GM23338 (cell line): ENCODE results near the gene ARHGAP9. TPM values are rescaled to one million over a fixed set of nuclear protein-coding genes. Genes with fewer than 3 reads are reported as not detected.

Experiments
- ATAC-seq: fragments of 200-7000 bp; cut with Tn5 transposase; 3 replicates; pipeline ENCODE4 v1.9.1; 2020
- DNase-seq: peaks from one replicate; pipeline ENCODE4 v3.0.0-alpha.2; 2015; ENCODE audit warnings: low spot score
- H2AFZ ChIP-seq: fragments of 200-600 bp; sonication (generic); 2 replicates; pipeline ENCODE4 v1.8.0; 2016; ENCODE audit warnings: antibody characterized with exemption, mild to moderate bottlenecking, moderate library complexity
- H3F3A ChIP-seq: fragments of 200-600 bp; sonication (generic); replicated peaks from 2 replicates; pipeline ENCODE4 v1.8.0; 2017; ENCODE audit warnings: antibody characterized with exemption, mixed run types, low read depth
- H3K27ac ChIP-seq: fragments of 200-600 bp; sonication (generic); 2 replicates; pipeline ENCODE4 v1.6.1; 2016; ENCODE audit warnings: low read depth
- H3K27me3 ChIP-seq: fragments of 200-600 bp; sonication (generic); 2 replicates; pipeline ENCODE4 v1.8.0; 2016; ENCODE audit warnings: mild to moderate bottlenecking, mixed run types, moderate library complexity; ENCODE audit not compliant: insufficient read depth
- H3K36me3 ChIP-seq: fragments of 200-600 bp; sonication (generic); 2 replicates; pipeline ENCODE4 v1.8.0; 2016; ENCODE audit warnings: mild to moderate bottlenecking; ENCODE audit not compliant: insufficient read depth
- H3K4me1 ChIP-seq: fragments of 200-600 bp; sonication (generic); 2 replicates; pipeline ENCODE4 v1.8.0; 2016; ENCODE audit warnings: mild to moderate bottlenecking, moderate library complexity; ENCODE audit not compliant: insufficient read depth
- H3K4me2 ChIP-seq: fragments of 200-600 bp; sonication (generic); 2 replicates; pipeline ENCODE4 v1.7.1; 2017; ENCODE audit warnings: mixed run types
- H3K4me3 ChIP-seq: fragments of 200-600 bp; sonication (generic); 2 replicates; pipeline ENCODE4 v1.6.1; 2016; ENCODE audit warnings: mixed run types
- H3K79me2 ChIP-seq: fragments of 200-600 bp; sonication (generic); replicated peaks from 2 replicates; pipeline ENCODE4 v1.8.0; 2017; ENCODE audit warnings: mild to moderate bottlenecking; ENCODE audit not compliant: insufficient read depth
- H3K9me2 ChIP-seq: fragments of 200-600 bp; sonication (generic); 2 replicates; pipeline ENCODE4 v1.8.0; 2017; ENCODE audit not compliant: insufficient read depth
- H4K20me1 ChIP-seq: fragments of 200-600 bp; sonication (generic); replicated peaks from 2 replicates; pipeline ENCODE4 v1.8.0; 2017; ENCODE audit warnings: mild to moderate bottlenecking; ENCODE audit not compliant: insufficient read depth
- H3K27ac Mint-ChIP-seq: 2 replicates; pipeline ENCODE4 v1.8.0; 2020; ENCODE audit warnings: inconsistent platforms, mild to moderate bottlenecking, moderate library complexity, mixed read lengths
- H3K27me3 Mint-ChIP-seq: 3 replicates; pipeline ENCODE4 v1.8.0; 2022; ENCODE audit warnings: low read depth, mild to moderate bottlenecking, moderate library complexity, mixed read lengths, inconsistent platforms; ENCODE audit not compliant: insufficient read depth, poor library complexity
- H3K36me3 Mint-ChIP-seq: 3 replicates; pipeline ENCODE4 v1.8.0; 2021; ENCODE audit warnings: low read depth, mild to moderate bottlenecking, inconsistent platforms, moderate library complexity, mixed read lengths
- H3K4me1 Mint-ChIP-seq: 3 replicates; pipeline ENCODE4 v1.8.0; 2020; ENCODE audit warnings: mild to moderate bottlenecking, inconsistent platforms, mixed read lengths
- H3K4me3 Mint-ChIP-seq: 3 replicates; pipeline ENCODE4 v1.8.0; 2021; ENCODE audit warnings: moderate library complexity, mild to moderate bottlenecking, inconsistent platforms, mixed read lengths
- H3K9me3 Mint-ChIP-seq: 3 replicates; pipeline ENCODE4 v1.8.0; 2020; ENCODE audit warnings: moderate library complexity, mild to moderate bottlenecking, inconsistent platforms, mixed read lengths
- CREB1 ChIP-seq: fragments of 250-450 bp; sonication (Bioruptor Pico); IDR thresholded peaks from 2 replicates; pipeline ENCODE4 v1.5.0; 2020; ENCODE audit warnings: low read depth, mild to moderate bottlenecking, moderate library complexity
- EZH2 ChIP-seq: fragments of 200-600 bp; sonication (generic); IDR thresholded peaks from one replicate; pipeline ENCODE4 v1.8.0; 2017; ENCODE audit warnings: antibody characterized with exemption, mild to moderate bottlenecking, low read depth; ENCODE audit not compliant: unreplicated experiment
- JUNB ChIP-seq: IDR thresholded peaks from one replicate; pipeline ENCODE4 v1.6.1; 2016; ENCODE audit warnings: antibody characterized with exemption; ENCODE audit not compliant: unreplicated experiment
- POLR2AphosphoS5 ChIP-seq: IDR thresholded peaks from 2 replicates; pipeline ENCODE4 v1.6.1; 2016; ENCODE audit warnings: antibody characterized with exemption, low read depth
- STAT1 ChIP-seq: IDR thresholded peaks from one replicate; pipeline ENCODE4 v1.6.1; 2016; ENCODE audit warnings: antibody characterized with exemption; ENCODE audit not compliant: unreplicated experiment
- ZNF114 ChIP-seq: fragments of 250-450 bp; sonication (Bioruptor Pico); IDR thresholded peaks from 2 replicates; pipeline ENCODE4 v1.5.0; 2020; ENCODE audit warnings: mild to moderate bottlenecking, moderate library complexity
- ZNF331 ChIP-seq: fragments of 250-450 bp; sonication (Bioruptor Pico); IDR thresholded peaks from 2 replicates; pipeline ENCODE4 v1.5.0; 2020; ENCODE audit warnings: low read depth, mild to moderate bottlenecking, moderate library complexity
- polyA plus RNA-seq: library from polyadenylated mRNA; unstranded; fragments of >200 nt; fragmentation: Nextera tagmentation; extraction: Ambion mirVana; gene quantifications from 2 replicates; pipeline ENCODE4 v1.2.1, GENCODE V29; 2016
- total RNA-seq: library from RNA; depleted of rRNA; stranded (reverse); fragments of >200 nt; shearing (Covaris generic); gene quantifications from 2 replicates; pipeline ENCODE4 v1.2.3, GENCODE V29; 2014
- TF ChIP-seq, protein P1 (sequence below), 2 experiments: fragments of 200-600 bp in 1 of 2; sonication (generic) in 1 of 2; conservative IDR thresholded peaks; 2 replicates each; pipeline versions ENCODE4 v1.5.1 to v1.6.1; 2016 to 2017; ENCODE audit warnings: antibody characterized with exemption in 2 of 2, low read depth in 2 of 2, mild to moderate bottlenecking in 2 of 2, moderate library complexity in 1 of 2
- TF ChIP-seq, protein P2 (sequence below): IDR thresholded peaks from one replicate; pipeline ENCODE4 v1.6.1; 2018; ENCODE audit warnings: antibody characterized with exemption; ENCODE audit not compliant: unreplicated experiment
- TF ChIP-seq, protein P3 (sequence below): IDR thresholded peaks from 2 replicates; pipeline ENCODE4 v1.6.1; 2016; ENCODE audit warnings: antibody characterized with exemption
- TF ChIP-seq, protein P4 (sequence below): fragments of 250-450 bp; sonication (Bioruptor Pico); IDR thresholded peaks from 2 replicates; pipeline ENCODE4 v1.5.0; 2020; ENCODE audit warnings: mild to moderate bottlenecking, moderate library complexity

ARHGAP9 gene
- total and polyA plus RNA-seq, 2 experiments from 2014 or later, result 4.5 to 7.1 TPM

DNA sequence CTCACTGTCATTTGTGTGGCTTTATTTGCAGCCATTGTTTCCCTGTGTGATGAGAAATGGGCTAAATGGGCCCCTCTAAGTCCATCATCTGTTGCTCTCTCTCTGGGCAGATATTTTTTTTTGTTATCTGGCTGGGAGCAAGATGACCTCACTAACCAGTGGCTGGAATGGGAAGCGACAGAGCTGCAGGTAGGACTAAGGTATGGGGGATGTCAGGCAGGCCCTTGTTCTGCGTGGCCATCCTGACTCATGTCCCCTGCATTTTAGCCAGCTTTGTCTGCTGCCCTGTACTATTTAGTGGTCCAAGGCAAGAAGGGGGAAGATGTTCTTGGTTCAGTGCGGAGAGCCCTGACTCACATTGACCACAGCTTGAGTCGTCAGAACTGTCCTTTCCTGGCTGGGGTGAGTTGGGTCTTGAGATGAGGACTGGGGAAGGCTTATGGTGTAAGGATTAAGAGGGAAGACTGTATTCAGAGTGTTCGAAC, 9.5 kb upstream of the ARHGAP9 start:
- no peaks in the 10 kb centered on the region; the same call in 1 of the 2 replicates for H3K4me1 ChIP-seq
- H3K27me3 ChIP-seq, result no peaks in the 10 kb centered on the region
- no peak for DNase-seq
- Mint-ChIP-seq H3K36me3 (peaks cover 59% of the 10 kb centered on the region), H3K4me3 (peak overlapping the region; percentile 88), H3K27me3 (peaks cover 15% of the 10 kb centered on the region), H3K4me1 (peaks cover 10% of the 10 kb centered on the region), H3K27ac (peak overlapping the region; percentile 99), H3K9me3 (no peaks in the 10 kb centered on the region)
- no peak for ATAC-seq
- TF ChIP-seq STAT1 (no peak), EZH2 (no peak), ZNF331 (CRISPR knock-in tag) (no peak), CREB1 (no peak), JUNB (no peak), POLR2AphosphoS5 (no peak), ZNF114 (CRISPR knock-in tag) (no peak)
- TF ChIP-seq, protein P1, sequence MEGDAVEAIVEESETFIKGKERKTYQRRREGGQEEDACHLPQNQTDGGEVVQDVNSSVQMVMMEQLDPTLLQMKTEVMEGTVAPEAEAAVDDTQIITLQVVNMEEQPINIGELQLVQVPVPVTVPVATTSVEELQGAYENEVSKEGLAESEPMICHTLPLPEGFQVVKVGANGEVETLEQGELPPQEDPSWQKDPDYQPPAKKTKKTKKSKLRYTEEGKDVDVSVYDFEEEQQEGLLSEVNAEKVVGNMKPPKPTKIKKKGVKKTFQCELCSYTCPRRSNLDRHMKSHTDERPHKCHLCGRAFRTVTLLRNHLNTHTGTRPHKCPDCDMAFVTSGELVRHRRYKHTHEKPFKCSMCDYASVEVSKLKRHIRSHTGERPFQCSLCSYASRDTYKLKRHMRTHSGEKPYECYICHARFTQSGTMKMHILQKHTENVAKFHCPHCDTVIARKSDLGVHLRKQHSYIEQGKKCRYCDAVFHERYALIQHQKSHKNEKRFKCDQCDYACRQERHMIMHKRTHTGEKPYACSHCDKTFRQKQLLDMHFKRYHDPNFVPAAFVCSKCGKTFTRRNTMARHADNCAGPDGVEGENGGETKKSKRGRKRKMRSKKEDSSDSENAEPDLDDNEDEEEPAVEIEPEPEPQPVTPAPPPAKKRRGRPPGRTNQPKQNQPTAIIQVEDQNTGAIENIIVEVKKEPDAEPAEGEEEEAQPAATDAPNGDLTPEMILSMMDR (conservative IDR thresholded peaks at IDR 0.05; ENCODE audit: low read depth in 2 of 2), result no peak
- TF ChIP-seq, protein P2, sequence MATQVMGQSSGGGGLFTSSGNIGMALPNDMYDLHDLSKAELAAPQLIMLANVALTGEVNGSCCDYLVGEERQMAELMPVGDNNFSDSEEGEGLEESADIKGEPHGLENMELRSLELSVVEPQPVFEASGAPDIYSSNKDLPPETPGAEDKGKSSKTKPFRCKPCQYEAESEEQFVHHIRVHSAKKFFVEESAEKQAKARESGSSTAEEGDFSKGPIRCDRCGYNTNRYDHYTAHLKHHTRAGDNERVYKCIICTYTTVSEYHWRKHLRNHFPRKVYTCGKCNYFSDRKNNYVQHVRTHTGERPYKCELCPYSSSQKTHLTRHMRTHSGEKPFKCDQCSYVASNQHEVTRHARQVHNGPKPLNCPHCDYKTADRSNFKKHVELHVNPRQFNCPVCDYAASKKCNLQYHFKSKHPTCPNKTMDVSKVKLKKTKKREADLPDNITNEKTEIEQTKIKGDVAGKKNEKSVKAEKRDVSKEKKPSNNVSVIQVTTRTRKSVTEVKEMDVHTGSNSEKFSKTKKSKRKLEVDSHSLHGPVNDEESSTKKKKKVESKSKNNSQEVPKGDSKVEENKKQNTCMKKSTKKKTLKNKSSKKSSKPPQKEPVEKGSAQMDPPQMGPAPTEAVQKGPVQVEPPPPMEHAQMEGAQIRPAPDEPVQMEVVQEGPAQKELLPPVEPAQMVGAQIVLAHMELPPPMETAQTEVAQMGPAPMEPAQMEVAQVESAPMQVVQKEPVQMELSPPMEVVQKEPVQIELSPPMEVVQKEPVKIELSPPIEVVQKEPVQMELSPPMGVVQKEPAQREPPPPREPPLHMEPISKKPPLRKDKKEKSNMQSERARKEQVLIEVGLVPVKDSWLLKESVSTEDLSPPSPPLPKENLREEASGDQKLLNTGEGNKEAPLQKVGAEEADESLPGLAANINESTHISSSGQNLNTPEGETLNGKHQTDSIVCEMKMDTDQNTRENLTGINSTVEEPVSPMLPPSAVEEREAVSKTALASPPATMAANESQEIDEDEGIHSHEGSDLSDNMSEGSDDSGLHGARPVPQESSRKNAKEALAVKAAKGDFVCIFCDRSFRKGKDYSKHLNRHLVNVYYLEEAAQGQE, result no peak
- TF ChIP-seq, protein P3, sequence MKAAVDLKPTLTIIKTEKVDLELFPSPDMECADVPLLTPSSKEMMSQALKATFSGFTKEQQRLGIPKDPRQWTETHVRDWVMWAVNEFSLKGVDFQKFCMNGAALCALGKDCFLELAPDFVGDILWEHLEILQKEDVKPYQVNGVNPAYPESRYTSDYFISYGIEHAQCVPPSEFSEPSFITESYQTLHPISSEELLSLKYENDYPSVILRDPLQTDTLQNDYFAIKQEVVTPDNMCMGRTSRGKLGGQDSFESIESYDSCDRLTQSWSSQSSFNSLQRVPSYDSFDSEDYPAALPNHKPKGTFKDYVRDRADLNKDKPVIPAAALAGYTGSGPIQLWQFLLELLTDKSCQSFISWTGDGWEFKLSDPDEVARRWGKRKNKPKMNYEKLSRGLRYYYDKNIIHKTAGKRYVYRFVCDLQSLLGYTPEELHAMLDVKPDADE, result no peak
- TF ChIP-seq, protein P4, sequence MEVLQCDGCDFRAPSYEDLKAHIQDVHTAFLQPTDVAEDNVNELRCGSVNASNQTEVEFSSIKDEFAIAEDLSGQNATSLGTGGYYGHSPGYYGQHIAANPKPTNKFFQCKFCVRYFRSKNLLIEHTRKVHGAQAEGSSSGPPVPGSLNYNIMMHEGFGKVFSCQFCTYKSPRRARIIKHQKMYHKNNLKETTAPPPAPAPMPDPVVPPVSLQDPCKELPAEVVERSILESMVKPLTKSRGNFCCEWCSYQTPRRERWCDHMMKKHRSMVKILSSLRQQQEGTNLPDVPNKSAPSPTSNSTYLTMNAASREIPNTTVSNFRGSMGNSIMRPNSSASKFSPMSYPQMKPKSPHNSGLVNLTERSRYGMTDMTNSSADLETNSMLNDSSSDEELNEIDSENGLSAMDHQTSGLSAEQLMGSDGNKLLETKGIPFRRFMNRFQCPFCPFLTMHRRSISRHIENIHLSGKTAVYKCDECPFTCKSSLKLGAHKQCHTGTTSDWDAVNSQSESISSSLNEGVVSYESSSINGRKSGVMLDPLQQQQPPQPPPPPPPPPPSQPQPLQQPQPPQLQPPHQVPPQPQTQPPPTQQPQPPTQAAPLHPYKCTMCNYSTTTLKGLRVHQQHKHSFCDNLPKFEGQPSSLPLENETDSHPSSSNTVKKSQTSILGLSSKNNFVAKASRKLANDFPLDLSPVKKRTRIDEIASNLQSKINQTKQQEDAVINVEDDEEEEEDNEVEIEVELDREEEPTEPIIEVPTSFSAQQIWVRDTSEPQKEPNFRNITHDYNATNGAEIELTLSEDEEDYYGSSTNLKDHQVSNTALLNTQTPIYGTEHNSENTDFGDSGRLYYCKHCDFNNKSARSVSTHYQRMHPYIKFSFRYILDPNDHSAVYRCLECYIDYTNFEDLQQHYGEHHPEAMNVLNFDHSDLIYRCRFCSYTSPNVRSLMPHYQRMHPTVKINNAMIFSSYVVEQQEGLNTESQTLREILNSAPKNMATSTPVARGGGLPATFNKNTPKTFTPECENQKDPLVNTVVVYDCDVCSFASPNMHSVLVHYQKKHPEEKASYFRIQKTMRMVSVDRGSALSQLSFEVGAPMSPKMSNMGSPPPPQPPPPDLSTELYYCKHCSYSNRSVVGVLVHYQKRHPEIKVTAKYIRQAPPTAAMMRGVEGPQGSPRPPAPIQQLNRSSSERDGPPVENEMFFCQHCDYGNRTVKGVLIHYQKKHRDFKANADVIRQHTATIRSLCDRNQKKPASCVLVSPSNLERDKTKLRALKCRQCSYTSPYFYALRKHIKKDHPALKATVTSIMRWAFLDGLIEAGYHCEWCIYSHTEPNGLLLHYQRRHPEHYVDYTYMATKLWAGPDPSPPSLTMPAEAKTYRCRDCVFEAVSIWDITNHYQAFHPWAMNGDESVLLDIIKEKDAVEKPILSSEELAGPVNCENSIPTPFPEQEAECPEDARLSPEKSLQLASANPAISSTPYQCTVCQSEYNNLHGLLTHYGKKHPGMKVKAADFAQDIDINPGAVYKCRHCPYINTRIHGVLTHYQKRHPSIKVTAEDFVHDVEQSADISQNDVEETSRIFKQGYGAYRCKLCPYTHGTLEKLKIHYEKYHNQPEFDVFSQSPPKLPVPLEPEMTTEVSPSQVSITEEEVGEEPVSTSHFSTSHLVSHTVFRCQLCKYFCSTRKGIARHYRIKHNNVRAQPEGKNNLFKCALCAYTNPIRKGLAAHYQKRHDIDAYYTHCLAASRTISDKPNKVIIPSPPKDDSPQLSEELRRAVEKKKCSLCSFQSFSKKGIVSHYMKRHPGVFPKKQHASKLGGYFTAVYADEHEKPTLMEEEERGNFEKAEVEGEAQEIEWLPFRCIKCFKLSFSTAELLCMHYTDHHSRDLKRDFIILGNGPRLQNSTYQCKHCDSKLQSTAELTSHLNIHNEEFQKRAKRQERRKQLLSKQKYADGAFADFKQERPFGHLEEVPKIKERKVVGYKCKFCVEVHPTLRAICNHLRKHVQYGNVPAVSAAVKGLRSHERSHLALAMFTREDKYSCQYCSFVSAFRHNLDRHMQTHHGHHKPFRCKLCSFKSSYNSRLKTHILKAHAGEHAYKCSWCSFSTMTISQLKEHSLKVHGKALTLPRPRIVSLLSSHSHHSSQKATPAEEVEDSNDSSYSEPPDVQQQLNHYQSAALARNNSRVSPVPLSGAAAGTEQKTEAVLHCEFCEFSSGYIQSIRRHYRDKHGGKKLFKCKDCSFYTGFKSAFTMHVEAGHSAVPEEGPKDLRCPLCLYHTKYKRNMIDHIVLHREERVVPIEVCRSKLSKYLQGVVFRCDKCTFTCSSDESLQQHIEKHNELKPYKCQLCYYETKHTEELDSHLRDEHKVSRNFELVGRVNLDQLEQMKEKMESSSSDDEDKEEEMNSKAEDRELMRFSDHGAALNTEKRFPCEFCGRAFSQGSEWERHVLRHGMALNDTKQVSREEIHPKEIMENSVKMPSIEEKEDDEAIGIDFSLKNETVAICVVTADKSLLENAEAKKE (CRISPR knock-in tag), result no peak
- H3K9me2 ChIP-seq, result no peaks in the 10 kb centered on the region
- peak overlapping the region; percentile 100 for H3K4me2 ChIP-seq
- H3K79me2 ChIP-seq, result peaks cover 34% of the 10 kb centered on the region
- H3K36me3 ChIP-seq, result peaks cover 47% of the 10 kb centered on the region
- peaks cover 42% of the 10 kb centered on the region for H3F3A ChIP-seq
- H2AFZ ChIP-seq, result no peak overlapping the region
- peak overlapping the region; percentile 100 for H3K4me3 ChIP-seq
- peaks cover 34% of the 10 kb centered on the region for H4K20me1 ChIP-seq
- peak overlapping the region; percentile 88 for H3K27ac ChIP-seq
